Kidney capillary endothelial cell (primary cell): ENCODE results near the gene MPG.
A peak's percentile ranks its signal among the peaks of the same experiment; 100 is the strongest.

Experiments used
- DNase-seq: peaks from one replicate; pipeline ENCODE4 v3.0.0-alpha.2; 2018; ENCODE audit warnings: low spot score

MPG gene

GRCh38 chr16:50769-51591, 27.0 kb upstream of the MPG start:
- DNase-seq, result no peak

- DNase-seq, result peak; percentile 98
Observed at GRCh38 chr16:53346-54236, 24.4 kb upstream of the MPG start, which contains the start of the genes POLR3K and SNRNP25. POLR3K (minus strand) TSS chr16:53608; CDS start chr16:53586, 22 bp downstream. SNRNP25 (plus strand) TSS chr16:53828; CDS start chr16:54017, 189 bp downstream.

GRCh38 chr16:54237-54581, 23.8 kb upstream of the MPG start:
- DNase-seq, result no peak

GRCh38 chr16:55571-56136, 22.4 kb upstream of the MPG start:
- no peak for DNase-seq

GRCh38 chr16:56231-56927, 21.6 kb upstream of the MPG start:
- no peak for DNase-seq

- no peak for DNase-seq
Observed at GRCh38 chr16:57711-58110, 20.3 kb upstream of the MPG start.

GRCh38 chr16:58491-59439, 19.3 kb upstream of the MPG start:
- DNase-seq, result no peak

GRCh38 chr16:59440-60059, 18.5 kb upstream of the MPG start:
- no peak for DNase-seq

GRCh38 chr16:60166-60565, 17.9 kb upstream of the MPG start:
- no peak for DNase-seq

- no peak for DNase-seq
Observed at GRCh38 chr16:60929-61878, 16.8 kb upstream of the MPG start.

- DNase-seq, result no peak
Observed at GRCh38 chr16:61879-62281, 16.1 kb upstream of the MPG start.

- DNase-seq, result no peak
Observed at GRCh38 chr16:62283-62967, 15.6 kb upstream of the MPG start.

- no peak for DNase-seq
Observed at GRCh38 chr16:62968-63391, 15.0 kb upstream of the MPG start.

- DNase-seq, result no peak
Observed at GRCh38 chr16:63466-63865, 14.6 kb upstream of the MPG start.

GRCh38 chr16:63998-64913, 13.8 kb upstream of the MPG start:
- DNase-seq, result no peak

- no peak for DNase-seq
Observed at GRCh38 chr16:64914-65255, 13.1 kb upstream of the MPG start.

- no peak for DNase-seq
Observed at GRCh38 chr16:65745-66144, 12.3 kb upstream of the MPG start.
